ENCODE data around the gene ATG2B.

The ATG2B gene, protein sequence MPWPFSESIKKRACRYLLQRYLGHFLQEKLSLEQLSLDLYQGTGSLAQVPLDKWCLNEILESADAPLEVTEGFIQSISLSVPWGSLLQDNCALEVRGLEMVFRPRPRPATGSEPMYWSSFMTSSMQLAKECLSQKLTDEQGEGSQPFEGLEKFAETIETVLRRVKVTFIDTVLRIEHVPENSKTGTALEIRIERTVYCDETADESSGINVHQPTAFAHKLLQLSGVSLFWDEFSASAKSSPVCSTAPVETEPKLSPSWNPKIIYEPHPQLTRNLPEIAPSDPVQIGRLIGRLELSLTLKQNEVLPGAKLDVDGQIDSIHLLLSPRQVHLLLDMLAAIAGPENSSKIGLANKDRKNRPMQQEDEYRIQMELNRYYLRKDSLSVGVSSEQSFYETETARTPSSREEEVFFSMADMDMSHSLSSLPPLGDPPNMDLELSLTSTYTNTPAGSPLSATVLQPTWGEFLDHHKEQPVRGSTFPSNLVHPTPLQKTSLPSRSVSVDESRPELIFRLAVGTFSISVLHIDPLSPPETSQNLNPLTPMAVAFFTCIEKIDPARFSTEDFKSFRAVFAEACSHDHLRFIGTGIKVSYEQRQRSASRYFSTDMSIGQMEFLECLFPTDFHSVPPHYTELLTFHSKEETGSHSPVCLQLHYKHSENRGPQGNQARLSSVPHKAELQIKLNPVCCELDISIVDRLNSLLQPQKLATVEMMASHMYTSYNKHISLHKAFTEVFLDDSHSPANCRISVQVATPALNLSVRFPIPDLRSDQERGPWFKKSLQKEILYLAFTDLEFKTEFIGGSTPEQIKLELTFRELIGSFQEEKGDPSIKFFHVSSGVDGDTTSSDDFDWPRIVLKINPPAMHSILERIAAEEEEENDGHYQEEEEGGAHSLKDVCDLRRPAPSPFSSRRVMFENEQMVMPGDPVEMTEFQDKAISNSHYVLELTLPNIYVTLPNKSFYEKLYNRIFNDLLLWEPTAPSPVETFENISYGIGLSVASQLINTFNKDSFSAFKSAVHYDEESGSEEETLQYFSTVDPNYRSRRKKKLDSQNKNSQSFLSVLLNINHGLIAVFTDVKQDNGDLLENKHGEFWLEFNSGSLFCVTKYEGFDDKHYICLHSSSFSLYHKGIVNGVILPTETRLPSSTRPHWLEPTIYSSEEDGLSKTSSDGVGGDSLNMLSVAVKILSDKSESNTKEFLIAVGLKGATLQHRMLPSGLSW (N-terminal part only)

DNA sequence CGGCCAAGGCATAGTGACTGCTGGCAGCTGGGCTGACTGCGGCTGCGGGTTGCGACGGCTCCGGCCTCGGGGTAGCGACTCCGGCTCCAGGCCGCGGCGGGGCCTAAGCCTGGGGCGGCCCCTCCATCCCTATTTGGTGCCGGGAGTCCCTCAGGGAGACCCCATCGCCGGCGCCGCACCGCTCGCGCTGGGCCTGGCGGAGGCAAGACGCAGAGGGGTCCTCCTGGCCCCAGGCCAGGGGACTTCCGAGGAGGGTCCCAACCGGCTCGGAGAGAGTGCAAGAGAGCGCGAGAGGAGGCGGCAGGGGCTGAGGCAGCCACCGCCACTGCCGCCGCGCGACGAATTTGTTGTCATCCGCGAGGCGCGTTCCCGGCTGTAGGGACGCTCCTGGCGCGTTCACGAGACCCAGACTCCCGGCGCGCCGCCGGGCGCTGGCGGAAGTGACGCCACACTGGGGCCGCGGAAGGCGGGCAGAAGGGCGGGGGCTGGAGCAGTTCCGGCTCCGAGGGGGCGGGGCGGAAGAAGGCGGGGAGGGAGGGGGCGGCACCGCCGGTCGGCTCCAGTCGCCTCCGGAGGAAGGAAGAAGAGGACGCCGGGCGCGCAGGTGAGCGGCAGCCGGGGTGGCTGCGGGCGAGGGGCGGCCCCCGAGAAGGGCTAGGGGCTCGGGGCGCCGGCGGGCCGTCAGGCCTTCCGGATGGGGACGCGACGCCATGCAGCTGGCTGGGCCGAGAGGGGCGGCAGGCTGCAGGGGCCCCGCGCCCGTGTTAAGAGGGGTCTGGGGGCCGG is at the start of gene ATG2B, which contains the start of gene GSKIP:
TSS of gene ATG2B (minus strand) at position 377 of the 786 bp plus-strand sequence. CDS start at position 12, 365 bp downstream.
TSS of gene GSKIP (plus strand) at position 562 of the 786 bp plus-strand sequence. CDS start 18,722 bp downstream, outside the sequence.
- DNase-seq (ENCODE audit: low read depth) = peak; percentile 98

DNA sequence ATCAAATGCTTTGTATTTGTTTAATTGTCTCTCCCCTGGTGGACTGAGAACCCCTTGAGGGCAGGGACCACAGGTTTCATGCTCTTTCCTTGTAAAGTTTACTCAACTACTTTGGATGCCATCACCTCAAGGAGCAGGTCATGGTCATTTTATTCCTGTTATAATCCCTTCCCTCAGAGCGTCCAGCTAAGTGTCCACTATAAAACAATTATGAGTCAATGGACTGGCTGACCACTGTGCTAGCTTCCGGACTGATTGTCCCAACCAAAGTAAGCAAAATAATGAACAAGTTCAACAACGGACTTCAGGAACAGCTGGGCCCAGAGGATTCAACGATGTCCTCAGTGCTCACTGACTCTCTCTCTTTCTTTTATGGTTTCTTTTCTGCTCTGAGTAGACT is 47.0 kb upstream of the ATG2B start:
- no peak for DNase-seq (ENCODE audit: low read depth)

DNA sequence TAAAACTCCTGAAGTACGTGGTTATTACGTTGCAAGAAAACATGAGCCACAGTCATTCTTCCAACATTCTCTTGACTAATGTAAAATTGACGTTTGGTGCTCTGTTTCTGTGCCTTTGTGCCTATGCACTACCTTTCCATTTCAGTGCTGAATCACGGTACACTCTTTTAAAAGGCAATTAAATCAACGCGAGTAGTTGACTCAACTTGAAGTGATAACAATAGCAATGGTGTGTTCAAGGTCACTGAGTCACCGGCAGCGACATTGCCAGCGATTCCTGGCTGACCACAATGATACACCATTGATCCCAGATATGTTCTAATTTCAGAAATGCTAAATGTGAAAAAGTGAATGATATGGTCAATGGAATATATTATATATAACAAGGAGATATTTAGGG is 46.6 kb upstream of the ATG2B start:
- no peak for DNase-seq (ENCODE audit: low read depth)

DNA sequence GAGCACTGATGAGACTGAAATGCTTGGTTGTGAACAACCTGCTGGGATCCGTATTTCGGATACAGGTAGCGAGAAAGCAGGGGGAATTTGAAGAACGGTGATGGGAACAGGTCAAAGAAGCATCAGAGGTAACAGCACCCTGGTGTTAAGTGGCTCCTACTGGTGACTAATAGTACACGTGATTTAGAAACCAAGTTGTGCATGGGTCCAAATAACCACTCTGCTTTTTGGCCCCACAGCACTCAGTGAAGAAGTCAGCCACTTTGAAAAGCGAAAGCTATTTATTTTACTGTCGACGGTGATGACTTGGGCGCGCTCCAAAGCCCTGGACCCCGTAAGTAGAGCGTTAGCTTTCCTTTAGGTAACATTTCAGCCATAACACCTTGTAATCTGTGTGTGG is 45.5 kb upstream of the ATG2B start:
- DNase-seq (ENCODE audit: low read depth) = no peak

DNA sequence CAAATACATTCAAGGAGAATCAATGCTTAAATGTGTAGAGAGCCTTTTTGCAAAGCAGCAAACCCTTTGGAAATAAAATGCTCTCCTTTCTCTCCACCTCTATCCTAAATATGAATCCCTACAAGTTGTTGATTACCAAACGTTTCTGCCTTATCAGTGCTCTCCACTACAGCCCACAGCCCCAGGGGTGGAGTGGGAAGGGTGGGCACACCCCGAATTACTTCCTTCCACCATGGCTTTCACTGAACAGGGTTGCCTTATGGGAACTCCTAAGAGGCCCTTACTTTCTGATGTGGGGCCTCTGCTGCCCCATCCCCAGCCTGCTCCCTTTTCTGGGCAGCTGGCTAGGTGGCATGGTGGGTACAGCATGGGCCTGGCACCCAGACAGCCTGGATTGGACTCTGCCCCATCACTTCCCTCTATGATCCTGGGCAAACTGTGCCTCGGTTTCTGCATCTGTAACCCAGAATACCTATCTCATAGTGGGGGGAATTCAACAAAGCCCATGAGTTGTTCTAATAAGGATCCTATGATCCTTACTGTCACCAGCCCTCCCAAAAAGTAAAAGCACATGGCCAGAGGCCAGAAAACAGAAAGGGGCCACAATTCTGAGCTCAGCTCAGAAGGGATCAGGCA is 44.9 kb upstream of the ATG2B start:
- no peak for DNase-seq (ENCODE audit: low read depth)

DNA sequence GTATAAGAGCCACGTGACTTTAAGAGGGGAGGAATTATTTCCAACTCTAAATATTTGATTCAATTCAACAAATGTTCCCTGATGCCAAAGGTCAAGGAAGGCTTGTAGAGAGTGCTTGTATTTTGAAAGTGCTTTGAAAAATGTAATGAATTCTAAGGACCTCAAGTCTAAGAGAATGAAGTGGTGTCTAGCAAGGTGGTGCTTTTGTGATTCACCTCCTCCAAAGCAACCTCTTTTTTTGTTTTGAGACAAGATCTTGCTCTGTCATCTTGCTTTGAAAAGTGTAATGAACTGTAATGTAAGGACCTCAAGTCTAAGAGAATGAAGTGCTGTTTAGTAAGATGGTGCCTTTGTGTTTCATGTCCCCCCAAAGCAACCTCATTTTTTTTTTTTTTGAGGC is 42.5 kb upstream of the ATG2B start:
- no peak for DNase-seq (ENCODE audit: low read depth)

DNA sequence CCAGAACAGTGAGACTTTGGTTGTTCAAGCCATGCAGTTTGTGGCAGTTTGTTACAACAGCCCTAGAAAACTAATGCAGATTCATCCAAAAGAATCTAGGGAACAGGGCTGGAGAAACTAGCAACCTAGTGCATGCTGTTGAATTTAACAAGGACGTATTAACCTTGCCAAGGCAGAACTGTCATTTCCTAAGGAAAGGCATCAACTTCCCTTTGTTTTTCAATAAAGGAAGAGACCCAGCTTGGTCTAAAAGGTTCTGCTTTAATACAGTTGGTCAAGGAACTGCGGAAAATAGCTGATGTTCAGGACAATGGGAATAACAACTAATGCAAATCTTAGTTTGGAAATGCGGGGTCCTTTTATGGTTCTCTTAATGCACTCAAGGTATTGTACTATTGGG is 40.3 kb upstream of the ATG2B start:
- DNase-seq (ENCODE audit: low read depth) = no peak

DNA sequence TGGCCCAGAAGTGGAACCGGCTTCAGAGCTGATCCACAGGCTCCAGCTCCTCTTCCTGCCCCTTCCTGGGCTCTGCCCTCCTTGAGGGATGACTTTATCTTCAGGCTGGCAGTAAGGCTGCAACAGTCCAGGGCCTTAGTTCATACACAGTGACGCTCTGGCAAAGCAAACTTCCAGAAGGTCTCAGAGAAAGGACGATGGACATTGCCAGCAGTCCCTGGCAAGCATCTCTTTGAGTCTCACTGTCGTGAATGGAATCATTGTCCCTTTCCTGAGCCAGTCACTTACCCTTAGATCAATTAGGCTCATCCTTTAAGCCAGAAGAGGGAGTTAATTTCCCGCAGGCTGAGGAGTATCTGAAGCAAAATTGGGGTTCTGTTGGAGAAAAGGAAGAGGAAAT is 37.4 kb upstream of the ATG2B start:
- DNase-seq (ENCODE audit: low read depth) = no peak

DNA sequence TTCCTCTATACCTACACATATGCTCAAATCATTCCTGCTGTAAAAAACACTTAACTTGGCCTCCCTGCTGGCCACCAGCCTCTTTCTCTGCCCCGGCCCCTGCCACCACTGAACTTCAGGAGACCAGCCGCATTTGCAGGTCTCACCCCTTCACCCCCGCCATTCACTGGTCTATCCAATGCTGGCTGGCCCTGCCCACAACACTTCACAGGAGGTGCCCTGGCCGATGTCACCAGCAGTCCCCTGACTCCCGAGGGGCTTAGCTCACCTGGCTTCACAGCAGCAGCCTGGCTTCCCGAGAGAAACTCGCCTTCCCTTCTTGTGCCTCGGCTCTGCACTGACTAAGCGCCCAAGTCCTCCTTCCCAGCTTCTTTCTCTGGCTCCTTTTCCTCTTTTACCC is 36.3 kb upstream of the ATG2B start:
- no peak for DNase-seq (ENCODE audit: low read depth)

DNA sequence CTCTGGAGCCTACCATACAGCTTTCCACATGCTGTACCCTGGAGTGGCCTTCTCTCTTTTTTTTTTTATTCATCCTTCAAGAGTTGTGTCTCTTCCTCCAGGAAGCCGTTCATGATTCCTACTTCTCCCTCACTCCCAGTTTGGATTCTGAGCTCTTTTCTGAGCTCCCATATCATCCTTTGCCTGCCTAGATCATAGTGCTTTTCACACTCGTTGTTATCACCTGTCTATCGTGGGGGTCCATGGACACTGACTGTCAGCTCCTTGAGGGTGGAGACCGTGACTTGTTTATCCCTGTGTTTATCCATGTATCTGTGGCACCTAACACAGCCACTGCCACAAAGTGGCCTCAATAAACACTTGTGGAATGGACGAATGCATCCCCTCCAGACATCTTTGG is 35.8 kb upstream of the ATG2B start:
- DNase-seq (ENCODE audit: low read depth) = no peak

DNA sequence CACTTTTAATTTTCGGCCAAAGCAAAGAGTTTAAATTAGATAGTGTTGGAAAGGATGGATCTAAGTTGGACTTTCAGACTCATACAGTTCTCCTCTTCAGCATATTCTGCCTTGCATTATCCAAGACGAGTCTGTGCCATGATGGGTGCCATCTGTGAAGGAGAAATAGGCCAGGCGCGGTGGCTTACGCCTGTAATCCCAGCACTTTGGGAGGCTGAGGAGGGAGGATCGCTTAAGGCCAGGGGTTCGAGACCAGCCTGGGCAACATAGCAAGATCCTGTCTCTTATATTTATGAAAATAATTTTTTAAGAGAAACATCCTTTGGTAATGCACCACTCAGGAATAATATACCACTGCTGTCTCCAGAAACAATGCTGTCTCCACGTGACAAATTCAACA is 35.3 kb upstream of the ATG2B start:
- DNase-seq (ENCODE audit: low read depth) = no peak

DNA sequence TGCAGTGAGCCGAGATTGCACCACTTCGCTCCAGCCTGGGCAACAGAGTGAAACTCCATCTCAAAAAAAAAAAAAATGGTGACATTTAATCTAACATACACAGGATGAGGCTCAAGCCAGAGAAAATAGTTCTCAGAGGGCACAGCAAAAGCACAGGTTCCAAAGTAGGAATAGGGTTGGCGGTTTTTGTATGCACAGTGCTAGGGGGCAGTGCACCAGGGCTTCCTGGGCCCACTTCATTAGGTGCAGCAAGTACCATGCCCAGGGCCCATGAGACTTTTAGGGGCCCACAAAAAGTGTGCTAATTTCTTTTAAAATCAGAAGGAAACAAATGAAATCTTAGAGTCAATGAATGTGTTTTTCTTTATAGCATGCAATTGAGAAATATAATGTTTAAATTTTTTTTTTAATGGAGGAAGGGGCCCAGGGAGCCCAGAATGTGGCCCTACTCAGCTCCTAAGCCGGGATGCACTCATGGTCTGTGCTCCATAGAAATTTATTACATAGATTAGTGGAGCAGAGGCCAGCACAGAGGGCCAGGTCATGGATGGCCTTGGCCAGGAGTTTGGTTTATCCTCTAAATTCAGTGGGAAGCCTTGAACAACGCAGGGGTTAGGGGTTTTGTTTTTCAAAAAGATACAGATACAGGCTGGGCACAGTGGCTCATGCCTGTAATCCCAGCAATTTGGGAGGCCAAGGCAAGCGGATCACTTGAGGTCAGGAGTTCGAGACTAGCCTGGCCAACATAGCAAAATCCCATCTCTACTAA is 31.1 kb upstream of the ATG2B start:
- DNase-seq (ENCODE audit: low read depth) = no peak

DNA sequence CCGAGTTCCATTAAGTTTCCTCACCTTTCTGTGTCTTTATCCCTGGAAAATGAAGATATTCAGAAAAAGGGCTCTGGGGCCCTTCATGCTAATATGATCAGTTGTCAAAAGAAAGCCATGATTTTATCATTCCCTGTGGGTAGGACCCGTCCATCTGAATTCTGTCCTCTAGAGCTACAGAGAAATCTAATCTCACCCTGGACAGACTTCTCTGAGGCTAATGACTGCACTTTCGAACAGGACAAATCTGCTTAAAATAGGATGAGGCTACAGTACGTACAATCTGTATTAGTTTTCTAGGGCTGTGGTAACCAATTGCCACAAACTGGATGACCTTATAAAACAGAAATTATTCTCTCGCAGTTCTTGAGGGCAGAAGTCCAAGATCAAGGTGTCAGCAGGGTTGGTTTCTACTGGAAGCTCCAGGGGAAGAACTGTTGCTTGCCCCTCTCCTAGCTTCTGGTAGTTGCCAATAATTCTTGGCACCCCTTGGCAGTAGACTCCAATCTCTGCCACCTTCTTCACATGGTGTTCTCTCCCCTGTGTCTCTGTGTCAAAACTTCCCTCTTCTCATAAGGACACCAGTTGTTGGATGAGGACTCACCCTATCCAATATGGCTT is 30.0 kb upstream of the ATG2B start:
- DNase-seq (ENCODE audit: low read depth) = no peak

DNA sequence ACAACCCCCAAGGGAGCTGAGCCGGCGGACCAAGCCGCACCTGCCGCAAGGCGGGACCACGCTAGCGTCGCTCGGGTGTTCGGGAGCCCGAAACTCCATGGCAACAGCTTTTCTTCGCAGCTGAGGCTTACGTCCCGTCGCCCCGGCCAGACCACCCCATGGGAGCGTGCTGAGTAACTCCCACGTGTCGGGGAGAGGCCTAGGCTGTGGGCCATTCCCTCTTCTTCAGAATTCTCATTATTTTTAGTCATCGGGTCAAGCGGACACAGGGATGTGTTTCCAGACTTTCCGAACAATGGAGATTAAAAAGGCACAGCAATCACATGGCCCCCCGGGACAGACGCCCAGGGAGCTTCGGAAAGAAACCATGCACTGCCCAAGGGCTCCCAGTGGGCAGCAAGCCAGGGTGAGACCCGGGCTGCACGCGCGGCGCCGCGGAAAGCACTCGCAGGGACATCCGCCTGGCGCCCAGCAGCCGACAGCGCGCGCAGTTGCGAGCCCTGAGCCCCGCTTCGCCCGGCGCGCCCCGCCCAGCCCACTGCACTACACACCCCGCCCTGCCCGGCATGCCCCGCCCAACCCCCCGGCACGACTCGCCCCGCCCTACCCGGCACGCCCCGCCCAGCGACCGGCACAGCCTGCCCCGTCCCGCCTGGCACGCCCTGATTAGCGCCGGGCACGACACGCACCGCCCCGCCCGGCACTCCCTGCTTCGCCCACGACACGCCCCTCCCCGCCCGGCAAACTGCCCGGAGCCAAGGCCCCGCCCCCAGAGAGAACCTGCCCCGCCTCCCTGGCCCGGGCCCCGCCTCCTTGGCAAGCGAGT is 28.4 kb upstream of the ATG2B start:
- DNase-seq (ENCODE audit: low read depth) = peak; percentile 100

DNA sequence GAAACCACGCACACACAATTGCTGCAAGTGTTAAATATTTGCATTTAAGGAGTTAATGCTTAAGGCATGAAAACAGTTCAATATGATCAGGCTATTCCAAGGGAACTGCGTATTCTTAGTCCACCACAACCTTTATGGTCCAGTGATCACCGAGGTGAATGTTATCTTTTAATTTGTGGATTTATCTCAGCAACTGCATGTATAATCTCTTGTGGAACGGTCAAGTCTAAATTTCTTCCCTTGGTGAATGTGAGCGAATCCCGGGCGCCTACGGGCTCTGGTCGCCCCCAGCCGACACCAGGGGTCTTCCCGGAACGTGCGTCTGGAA is 27.8 kb upstream of the ATG2B start:
- no peak for DNase-seq (ENCODE audit: low read depth)

DNA sequence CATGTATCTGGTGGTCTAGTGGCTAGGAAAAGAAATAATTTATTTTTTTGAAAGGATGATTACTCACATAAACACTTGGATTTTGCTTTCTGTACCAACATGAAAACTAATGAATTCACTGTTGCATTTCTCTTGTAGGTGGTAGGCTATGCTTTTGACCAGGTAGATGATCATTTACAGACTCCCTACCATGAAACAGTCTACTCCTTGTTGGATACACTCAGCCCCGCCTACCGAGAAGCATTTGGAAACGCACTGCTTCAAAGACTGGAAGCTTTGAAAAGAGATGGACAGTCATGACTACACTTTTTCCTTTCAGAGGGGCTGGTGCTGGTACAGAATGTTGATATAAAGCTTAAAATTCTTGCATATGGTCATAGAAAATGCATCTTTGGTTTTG is 22.2 kb upstream of the ATG2B start:
- no peak for DNase-seq (ENCODE audit: low read depth)

DNA sequence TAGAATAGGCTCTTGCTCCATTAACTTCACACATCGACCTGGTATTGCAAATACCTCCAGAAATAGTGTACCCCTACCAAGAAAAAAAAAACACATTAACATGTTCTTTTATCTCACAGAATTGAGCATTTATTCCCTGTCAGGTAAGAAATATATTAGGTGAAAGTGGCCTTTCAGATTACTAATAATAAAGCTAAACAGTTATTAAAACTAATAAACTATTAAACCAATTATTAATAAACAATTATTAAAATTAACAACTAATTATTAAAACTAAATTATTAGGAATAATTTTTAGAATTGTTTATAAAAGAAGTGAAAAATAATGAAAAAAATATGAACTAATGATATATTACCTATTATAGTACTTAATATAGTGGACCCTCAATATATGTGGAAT is 21.6 kb upstream of the ATG2B start:
- no peak for DNase-seq (ENCODE audit: low read depth)

DNA sequence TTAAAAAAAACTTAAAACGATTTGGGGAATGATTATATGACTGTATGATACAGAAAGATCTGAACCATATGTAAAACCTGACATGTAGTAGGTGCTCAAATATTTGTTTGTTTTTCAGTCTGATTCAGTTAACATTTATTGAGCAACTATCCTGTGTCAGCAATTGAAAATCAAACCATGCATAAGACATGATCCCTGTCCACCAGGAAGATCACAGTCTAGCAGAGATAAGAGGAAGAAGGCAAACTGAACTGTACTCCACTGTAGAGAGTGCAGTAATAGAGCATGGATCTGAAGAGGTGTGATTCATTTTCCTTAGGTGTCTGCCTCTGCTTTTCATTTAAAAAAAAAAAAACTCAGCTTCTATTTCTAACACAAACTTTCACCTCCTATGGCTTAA is 20.9 kb upstream of the ATG2B start:
- no peak for DNase-seq (ENCODE audit: low read depth)

DNA sequence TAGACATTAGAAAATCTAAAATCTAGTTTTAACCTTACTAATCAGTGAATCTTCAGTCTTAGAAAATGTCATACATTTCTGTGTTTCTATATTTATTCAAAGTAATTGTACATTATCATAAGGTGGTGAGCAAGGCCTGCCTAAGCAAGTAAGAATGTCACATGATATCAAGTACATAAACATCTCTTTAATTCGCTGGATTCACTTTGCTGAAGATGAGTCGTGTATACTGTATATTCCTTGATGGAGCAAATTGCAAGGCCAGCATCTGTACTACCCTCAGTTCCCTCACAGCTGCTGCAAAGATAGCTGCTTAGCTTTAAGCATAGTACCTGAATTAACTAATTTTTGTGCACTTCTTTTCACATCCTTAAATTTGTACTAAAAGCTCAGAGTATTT is 20.3 kb upstream of the ATG2B start:
- no peak for DNase-seq (ENCODE audit: low read depth)

Data from activated T-helper 1 cell treated with Interleukin-2 at 50 U/mL for 16 hours (primary cell).